ENCODE measurements around the gene DDR2.

Gene DDR2

GRCh38 chr1:162753001-162753658, 120.9 kb downstream of the DDR2 start:
- no peak for ATAC-seq (ENCODE audit: low read depth)
- no peaks in the 10 kb centered on the region for H3K27me3 ChIP-seq (ENCODE audit: insufficient read depth, poor library complexity, severe bottlenecking)
- peaks cover 5% of the 10 kb centered on the region for H3K4me1 ChIP-seq (ENCODE audit: insufficient read depth, poor library complexity, severe bottlenecking)
- DNase-seq (ENCODE audit: low spot score): no peak
- TF ChIP-seq CTCF (IDR thresholded peaks at IDR 0.05; ENCODE audit: poor library complexity, severe bottlenecking): no peak
- no peak overlapping the region for H3K27ac ChIP-seq (ENCODE audit: poor library complexity, severe bottlenecking)
- H3K36me3 ChIP-seq (ENCODE audit: low read depth): no peaks in the 10 kb centered on the region
- no peak overlapping the region for H3K4me3 ChIP-seq (ENCODE audit: severe bottlenecking)
- no peaks in the 10 kb centered on the region for H3K9me3 ChIP-seq (ENCODE audit: severe bottlenecking)

DNA sequence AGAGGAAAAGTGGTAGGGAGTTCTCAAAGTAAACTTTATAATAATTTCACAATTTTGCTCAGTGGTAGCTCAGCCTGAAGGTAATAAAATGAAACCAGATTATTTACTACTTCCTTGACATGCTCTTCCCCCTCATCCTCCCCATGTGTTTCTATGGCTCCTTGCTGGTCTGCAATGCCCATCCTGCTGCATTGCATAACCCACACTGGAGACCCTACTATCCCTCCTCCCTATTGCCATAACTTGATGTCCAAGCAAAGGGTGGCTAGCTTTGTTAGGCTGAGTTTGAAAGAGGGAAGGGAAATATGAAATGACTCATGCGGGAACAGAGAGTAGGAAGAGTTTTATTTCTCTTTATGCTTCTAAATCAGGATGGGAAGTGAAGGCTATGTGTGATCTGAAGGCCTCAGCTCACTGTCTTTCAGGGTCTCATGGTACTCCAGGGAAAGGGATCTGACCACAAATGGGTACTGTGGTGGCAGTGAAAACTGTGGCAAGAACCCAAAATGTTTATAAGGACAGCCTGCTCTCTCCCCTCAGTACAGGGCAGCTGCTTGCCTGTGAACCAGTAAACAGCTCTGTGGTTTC, 121.8 kb downstream of the DDR2 start:
- no peaks in the 10 kb centered on the region for H3K36me3 ChIP-seq (ENCODE audit: low read depth)
- H3K9me3 ChIP-seq (ENCODE audit: severe bottlenecking): no peaks in the 10 kb centered on the region
- H3K4me3 ChIP-seq (ENCODE audit: severe bottlenecking): no peak overlapping the region
- no peaks in the 10 kb centered on the region for H3K27me3 ChIP-seq (ENCODE audit: insufficient read depth, poor library complexity, severe bottlenecking)
- DNase-seq (ENCODE audit: low spot score) (no peak), ATAC-seq (ENCODE audit: low read depth) (no peak)
- H3K27ac ChIP-seq (ENCODE audit: poor library complexity, severe bottlenecking): no peak overlapping the region
- TF ChIP-seq CTCF (IDR thresholded peaks at IDR 0.05; ENCODE audit: poor library complexity, severe bottlenecking): no peak
- H3K4me1 ChIP-seq (ENCODE audit: insufficient read depth, poor library complexity, severe bottlenecking): peaks cover 5% of the 10 kb centered on the region

DNA sequence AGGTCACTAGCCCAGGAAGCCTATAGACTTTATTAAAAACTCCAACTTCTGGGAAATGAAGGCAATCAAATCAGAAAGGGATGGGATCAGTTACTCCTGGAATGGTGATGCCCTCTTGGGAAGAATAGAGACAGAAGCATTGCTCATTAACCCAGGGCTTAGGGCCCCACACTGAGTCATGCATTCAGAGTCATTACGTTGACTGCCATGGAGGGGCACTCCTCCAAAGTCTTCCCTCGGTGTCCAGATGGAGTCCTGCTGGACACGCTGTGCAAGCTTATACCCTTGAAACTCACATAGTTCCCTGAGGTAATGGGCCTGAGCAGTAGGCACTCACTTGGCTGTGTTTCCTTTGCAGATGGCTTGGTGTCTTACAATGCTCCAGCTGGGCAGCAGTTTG, 123.0 kb downstream of the DDR2 start:
- Histone ChIP-seq H3K27me3 (ENCODE audit: insufficient read depth, poor library complexity, severe bottlenecking) (no peaks in the 10 kb centered on the region), H3K4me1 (ENCODE audit: insufficient read depth, poor library complexity, severe bottlenecking) (peaks cover 5% of the 10 kb centered on the region), H3K27ac (ENCODE audit: poor library complexity, severe bottlenecking) (no peak overlapping the region), H3K9me3 (ENCODE audit: severe bottlenecking) (no peaks in the 10 kb centered on the region), H3K36me3 (ENCODE audit: low read depth) (no peaks in the 10 kb centered on the region), H3K4me3 (ENCODE audit: severe bottlenecking) (no peak overlapping the region)
- DNase-seq (ENCODE audit: low spot score) (no peak), ATAC-seq (ENCODE audit: low read depth) (no peak)
- no peak for TF ChIP-seq CTCF (IDR thresholded peaks at IDR 0.05; ENCODE audit: poor library complexity, severe bottlenecking)

DNA sequence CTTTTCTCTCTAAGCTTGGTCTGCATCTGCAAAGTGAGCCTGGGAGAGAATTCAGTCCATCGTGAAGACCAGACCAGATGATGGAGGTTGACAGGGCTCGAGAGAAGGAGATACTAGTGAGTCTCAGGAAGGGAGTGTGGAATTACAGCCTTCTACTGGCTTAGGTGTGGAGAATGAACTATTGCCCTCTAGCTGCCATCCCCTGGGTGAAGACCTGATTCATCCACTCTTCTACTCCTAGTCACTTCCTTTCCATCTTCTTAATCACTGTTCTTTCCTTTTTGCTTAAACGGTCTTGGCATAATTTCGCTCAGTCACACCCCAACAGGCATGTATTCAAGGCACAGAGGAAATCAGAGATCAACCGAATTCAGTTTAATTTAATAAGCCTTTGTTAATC, 124.3 kb downstream of the DDR2 start:
- TF ChIP-seq CTCF (IDR thresholded peaks at IDR 0.05; ENCODE audit: poor library complexity, severe bottlenecking): peak; percentile 15
- no peaks in the 10 kb centered on the region for H3K36me3 ChIP-seq (ENCODE audit: low read depth)
- ATAC-seq (ENCODE audit: low read depth): peak; percentile 55
- peaks cover 5% of the 10 kb centered on the region for H3K4me1 ChIP-seq (ENCODE audit: insufficient read depth, poor library complexity, severe bottlenecking)
- no peaks in the 10 kb centered on the region for H3K9me3 ChIP-seq (ENCODE audit: severe bottlenecking)
- H3K4me3 ChIP-seq (ENCODE audit: severe bottlenecking): no peak overlapping the region
- no peak overlapping the region for H3K27ac ChIP-seq (ENCODE audit: poor library complexity, severe bottlenecking)
- DNase-seq (ENCODE audit: low spot score): no peak
- no peaks in the 10 kb centered on the region for H3K27me3 ChIP-seq (ENCODE audit: insufficient read depth, poor library complexity, severe bottlenecking)

- Histone ChIP-seq H3K9me3 (ENCODE audit: severe bottlenecking) (no peaks in the 10 kb centered on the region), H3K36me3 (ENCODE audit: low read depth) (no peaks in the 10 kb centered on the region), H3K4me3 (ENCODE audit: severe bottlenecking) (no peak overlapping the region), H3K4me1 (ENCODE audit: insufficient read depth, poor library complexity, severe bottlenecking) (peaks cover 5% of the 10 kb centered on the region), H3K27ac (ENCODE audit: poor library complexity, severe bottlenecking) (no peak overlapping the region), H3K27me3 (ENCODE audit: insufficient read depth, poor library complexity, severe bottlenecking) (no peaks in the 10 kb centered on the region)
- ATAC-seq (ENCODE audit: low read depth) (no peak), DNase-seq (ENCODE audit: low spot score) (no peak)
- TF ChIP-seq CTCF (IDR thresholded peaks at IDR 0.05; ENCODE audit: poor library complexity, severe bottlenecking): no peak
These were observed 125.2 kb downstream of the DDR2 start for GRCh38 chr1:162757476-162757875.

All from RWPE2 (cell line).